ENCODE measurements around the gene ENTPD7. TPM values are rescaled to one million over a fixed set of nuclear protein-coding genes. Genes with fewer than 3 reads are reported as not detected.
"Not testable (repeated sequence)": the region's sequence is repeated elsewhere in the genome, so short reads cannot be mapped to it uniquely, and the experiment has no call there.

Gene ENTPD7
- total RNA-seq, 2 donors from 2014 or later = 22.6 to 23.9 TPM

DNA sequence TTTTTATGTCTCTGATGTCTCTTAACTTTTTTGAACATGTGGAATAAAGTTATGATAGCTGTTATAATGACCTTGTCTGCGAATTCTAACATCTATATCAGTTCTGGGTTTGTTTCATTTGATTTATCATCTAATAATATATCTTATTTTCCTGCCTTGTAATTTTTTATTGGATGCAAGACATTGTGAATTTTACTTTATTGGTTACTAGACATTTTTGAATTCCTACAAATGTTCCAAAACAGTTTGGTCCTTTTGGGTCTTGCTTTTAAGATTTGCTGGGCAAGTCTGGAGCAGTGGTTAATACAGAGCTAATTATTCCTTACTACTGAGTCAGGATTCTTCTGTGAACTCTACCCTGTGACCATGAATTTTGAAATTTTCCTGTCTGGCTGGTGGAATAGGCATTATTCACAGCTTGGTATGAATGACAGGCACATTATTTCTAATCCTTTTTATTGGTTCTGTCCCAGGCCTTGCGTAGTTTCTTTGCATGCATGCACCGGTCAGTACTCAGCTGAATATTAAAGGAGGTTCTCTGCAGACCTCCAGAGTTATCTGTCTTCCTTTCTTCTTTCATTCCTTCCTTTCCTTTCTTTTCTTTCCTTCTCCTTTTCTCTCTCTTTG is 81.7 kb downstream of the ENTPD7 start:
- no peak overlapping the region for H3K27ac ChIP-seq
- intact Hi-C loops (cut with DNase I) = no loop called here
- TF ChIP-seq CTCF (IDR thresholded peaks at IDR 0.05) = no peak
- no peak for DNase-seq
- no peaks in the 10 kb centered on the region for H3K4me1 ChIP-seq
- no peaks in the 10 kb centered on the region for H3K27me3 ChIP-seq
- H3K9ac ChIP-seq (ENCODE audit: low read depth in 2 of 2, low read length in 2 of 2) = no peak overlapping the region
- H3K36me3 ChIP-seq = peaks cover 8% of the 10 kb centered on the region
- no peaks in the 10 kb centered on the region for H3K9me3 ChIP-seq
- H3K4me3 ChIP-seq = no peak overlapping the region

GRCh38 chr10:99742254-99742653 is 82.9 kb downstream of the ENTPD7 start:
- TF ChIP-seq CTCF (IDR thresholded peaks at IDR 0.05) = no peak
- Histone ChIP-seq H3K9me3 (no peaks in the 10 kb centered on the region), H3K36me3 (peaks cover 8% of the 10 kb centered on the region), H3K27me3 (no peaks in the 10 kb centered on the region), H3K4me3 (no peak overlapping the region), H3K9ac (ENCODE audit: low read depth in 2 of 2, low read length in 2 of 2) (no peak overlapping the region), H3K27ac (no peak overlapping the region), H3K4me1 (no peaks in the 10 kb centered on the region)
- intact Hi-C loops (cut with DNase I) = no loop called here
- DNase-seq = no peak

- H3K4me3 ChIP-seq = no peak overlapping the region
- no peak for DNase-seq
- TF ChIP-seq CTCF (IDR thresholded peaks at IDR 0.05) = no peak
- intact Hi-C loops (cut with DNase I) = no loop called here
- H3K9me3 ChIP-seq = no peaks in the 10 kb centered on the region
- H3K27me3 ChIP-seq = no peaks in the 10 kb centered on the region
- H3K36me3 ChIP-seq = peaks cover 8% of the 10 kb centered on the region
- no peak overlapping the region for H3K27ac ChIP-seq
- H3K4me1 ChIP-seq = no peaks in the 10 kb centered on the region
- H3K9ac ChIP-seq (ENCODE audit: low read depth in 2 of 2, low read length in 2 of 2) = no peak overlapping the region
Observed at GRCh38 chr10:99742701-99743100, 83.4 kb downstream of the ENTPD7 start.

- Histone ChIP-seq H3K27ac (no peak overlapping the region), H3K4me3 (no peak overlapping the region), H3K4me1 (no peaks in the 10 kb centered on the region), H3K9me3 (no peaks in the 10 kb centered on the region), H3K9ac (ENCODE audit: low read depth in 2 of 2, low read length in 2 of 2) (no peak overlapping the region), H3K27me3 (no peaks in the 10 kb centered on the region), H3K36me3 (peaks cover 8% of the 10 kb centered on the region)
- no peak for DNase-seq
- TF ChIP-seq CTCF (IDR thresholded peaks at IDR 0.05) = no peak
- intact Hi-C loops (cut with DNase I) = no loop called here
Observed at GRCh38 chr10:99743841-99744240, 84.5 kb downstream of the ENTPD7 start.

DNA sequence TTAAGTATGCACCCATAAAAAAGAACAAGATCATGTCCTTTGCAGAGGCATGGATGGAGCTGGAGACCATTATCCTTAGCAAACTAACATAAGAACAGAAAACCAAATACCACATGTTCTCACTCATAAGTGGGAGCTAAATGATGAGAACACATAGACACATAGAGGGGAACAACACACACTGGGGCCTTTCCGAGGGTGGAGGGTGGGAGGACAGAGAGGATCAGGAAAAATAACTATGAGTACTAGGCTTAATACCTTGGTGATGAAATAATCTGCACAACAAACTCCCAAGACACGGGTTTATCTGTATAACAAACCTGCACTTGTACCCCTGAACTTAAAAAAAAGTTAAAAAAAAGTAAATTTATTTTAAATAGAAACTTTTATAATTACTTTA is 86.9 kb downstream of the ENTPD7 start:
- H3K27ac ChIP-seq; H3K4me1 ChIP-seq; H3K9me3 ChIP-seq; H3K27me3 ChIP-seq; H3K4me3 ChIP-seq; intact Hi-C loops (cut with DNase I); H3K36me3 ChIP-seq; H3K9ac ChIP-seq (ENCODE audit: low read depth in 2 of 2, low read length in 2 of 2); DNase-seq: not testable (repeated sequence)

- no peaks in the 10 kb centered on the region for H3K4me1 ChIP-seq
- H3K4me3 ChIP-seq = no peak overlapping the region
- no peak for DNase-seq
- intact Hi-C loops (cut with DNase I) = no loop called here
- TF ChIP-seq CTCF (IDR thresholded peaks at IDR 0.05) = no peak
- no peaks in the 10 kb centered on the region for H3K36me3 ChIP-seq
- H3K9ac ChIP-seq (ENCODE audit: low read depth in 2 of 2, low read length in 2 of 2) = no peak overlapping the region
- H3K27ac ChIP-seq = no peak overlapping the region
- H3K27me3 ChIP-seq = no peaks in the 10 kb centered on the region
- no peaks in the 10 kb centered on the region for H3K9me3 ChIP-seq
Observed at GRCh38 chr10:99748823-99749451, 89.6 kb downstream of the ENTPD7 start.

Data from colonic mucosa (tissue), 4 donors.